Transverse colon (tissue), 4 donors: ENCODE data around the gene CPAMD8. TPM values are rescaled to one million over a fixed set of nuclear protein-coding genes. Genes with fewer than 3 reads are reported as not detected.
A peak's percentile ranks its signal among the peaks of the same experiment; 100 is the strongest.

ENCODE experiments used
- DNase-seq: peaks from one replicate; pipeline ENCODE4 v3.0.0-alpha.2; 2019
- H3K27ac ChIP-seq, 4 donors: fragments of 200-600 bp; sonication (generic); 2 replicates each; pipeline ENCODE4 v1.5.1; 2016 to 2018; ENCODE audit warnings: inconsistent platforms in 4 of 4
- H3K27me3 ChIP-seq: fragments of 200-600 bp; sonication (generic); 2 replicates; pipeline ENCODE4 v1.5.1; 2017; ENCODE audit warnings: inconsistent platforms
- H3K36me3 ChIP-seq, 4 donors: fragments of 200-600 bp; sonication (generic); 2 replicates each; pipeline ENCODE4 v1.5.1; 2017 to 2019; ENCODE audit warnings: inconsistent platforms in 4 of 4
- H3K4me1 ChIP-seq, 4 donors: fragments of 200-600 bp; sonication (generic); 2 replicates each; pipeline ENCODE4 v1.5.1; 2017 to 2020; ENCODE audit warnings: inconsistent platforms in 4 of 4
- H3K4me3 ChIP-seq, 4 donors: fragments of 200-600 bp; sonication (generic); 1 replicate in 1 of 4; 2 replicates in 3 of 4; pipeline versions ENCODE4 v1.5.1 to v1.6.1; 2017 to 2019; ENCODE audit warnings: inconsistent platforms in 4 of 4
- H3K9me3 ChIP-seq, 2 donors: fragments of 200-600 bp; sonication (generic); 2 replicates each; pipeline ENCODE4 v1.5.1; 2017 to 2019; ENCODE audit warnings: inconsistent platforms in 2 of 2
- EP300 ChIP-seq: sonication (generic); formaldehyde crosslinking; IDR thresholded peaks from one replicate; pipeline ENCODE4 v1.6.1; 2017; ENCODE audit warnings: antibody characterized with exemption, low read depth
- POLR2A ChIP-seq: fragments of 450-650 bp; IDR thresholded peaks from one replicate; pipeline ENCODE4 v1.6.1; 2016; ENCODE audit warnings: antibody characterized with exemption, mild to moderate bottlenecking, moderate library complexity
- POLR2AphosphoS5 ChIP-seq, 3 donors: sonication (generic); formaldehyde crosslinking; IDR thresholded peaks; one replicate each; pipeline ENCODE4 v1.6.1; 2016; ENCODE audit warnings: antibody characterized with exemption in 3 of 3
- WGBS, 2 donors: methylation state at CpG; one replicate each; pipeline ENCODE4 v1.1.5; 2018; ENCODE audit warnings: low coverage in 1 of 2; 5-methylcytosine and 5-hydroxymethylcytosine counted together
- in situ Hi-C, 4 donors: fragments of 200-750 bp; cut with MboI; loops; one replicate each; pipeline versions ENCODE4 v1.15.0 to v1.15.1; 2017; ENCODE audit warnings: low sequenced_read_pairs in 3 of 4, low pct_ligation_motif_present in 1 of 4, low pct_unique_long_range_greater_than_20kb in 1 of 4
- intact Hi-C: fragments of 100-400 bp; cut with DNase I; formaldehyde crosslinking; loops from one replicate; pipeline ENCODE4 v1.15.1; 2023; ENCODE audit warnings: low total_unique reads
- total RNA-seq, 4 donors: library from RNA; depleted of rRNA; stranded (reverse); fragments of >200 nt; gene quantifications; one replicate each; pipeline ENCODE4 v1.1.0, GENCODE V29; 2016
- TF ChIP-seq, protein P1 (sequence below), 5 experiments: fragments of 200-600 bp in 3 of 5; fragments of 450-650 bp in 2 of 5; sonication (generic) in 3 of 5; IDR thresholded peaks; 1 replicate in 2 of 5; 2 replicates in 3 of 5; pipeline ENCODE4 v1.5.1; 2016 to 2017; ENCODE audit warnings: antibody characterized with exemption in 5 of 5, inconsistent platforms in 3 of 5, mild to moderate bottlenecking in 2 of 5, moderate library complexity in 1 of 5

CPAMD8 gene
- total RNA-seq, 4 donors from 2014 or later, result 1.4 to 20.9 (median 7.7) TPM

- intact Hi-C loops, result no loop called here
- H3K4me3 ChIP-seq, result no peak overlapping the region
- peaks cover 1 to 3% of the 10 kb centered on the region in 2 donors for H3K9me3 ChIP-seq
- peaks cover 0 to 4% (median 1%) of the 10 kb centered on the region in 4 donors for H3K4me1 ChIP-seq
- H3K27me3 ChIP-seq, result no peaks in the 10 kb centered on the region
- in situ Hi-C loops, result no loop called here
- no peaks in the 10 kb centered on the region for H3K36me3 ChIP-seq
- no peak for DNase-seq
- peak overlapping the region; percentile 28 to 71 (median 58) for H3K27ac ChIP-seq
- WGBS, 2 donors, result 60% methylated on average over 3 to 16 of the region's 17 CpGs
- TF ChIP-seq, protein P1, sequence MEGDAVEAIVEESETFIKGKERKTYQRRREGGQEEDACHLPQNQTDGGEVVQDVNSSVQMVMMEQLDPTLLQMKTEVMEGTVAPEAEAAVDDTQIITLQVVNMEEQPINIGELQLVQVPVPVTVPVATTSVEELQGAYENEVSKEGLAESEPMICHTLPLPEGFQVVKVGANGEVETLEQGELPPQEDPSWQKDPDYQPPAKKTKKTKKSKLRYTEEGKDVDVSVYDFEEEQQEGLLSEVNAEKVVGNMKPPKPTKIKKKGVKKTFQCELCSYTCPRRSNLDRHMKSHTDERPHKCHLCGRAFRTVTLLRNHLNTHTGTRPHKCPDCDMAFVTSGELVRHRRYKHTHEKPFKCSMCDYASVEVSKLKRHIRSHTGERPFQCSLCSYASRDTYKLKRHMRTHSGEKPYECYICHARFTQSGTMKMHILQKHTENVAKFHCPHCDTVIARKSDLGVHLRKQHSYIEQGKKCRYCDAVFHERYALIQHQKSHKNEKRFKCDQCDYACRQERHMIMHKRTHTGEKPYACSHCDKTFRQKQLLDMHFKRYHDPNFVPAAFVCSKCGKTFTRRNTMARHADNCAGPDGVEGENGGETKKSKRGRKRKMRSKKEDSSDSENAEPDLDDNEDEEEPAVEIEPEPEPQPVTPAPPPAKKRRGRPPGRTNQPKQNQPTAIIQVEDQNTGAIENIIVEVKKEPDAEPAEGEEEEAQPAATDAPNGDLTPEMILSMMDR (IDR thresholded peaks at IDR 0.05), result no peak
- TF ChIP-seq EP300 (no peak), POLR2AphosphoS5 (IDR thresholded peaks at IDR 0.05) (no peak), POLR2A (no peak)
Measured at GRCh38 chr19:16887353-16888265, 139.0 kb downstream of the CPAMD8 start.

DNA sequence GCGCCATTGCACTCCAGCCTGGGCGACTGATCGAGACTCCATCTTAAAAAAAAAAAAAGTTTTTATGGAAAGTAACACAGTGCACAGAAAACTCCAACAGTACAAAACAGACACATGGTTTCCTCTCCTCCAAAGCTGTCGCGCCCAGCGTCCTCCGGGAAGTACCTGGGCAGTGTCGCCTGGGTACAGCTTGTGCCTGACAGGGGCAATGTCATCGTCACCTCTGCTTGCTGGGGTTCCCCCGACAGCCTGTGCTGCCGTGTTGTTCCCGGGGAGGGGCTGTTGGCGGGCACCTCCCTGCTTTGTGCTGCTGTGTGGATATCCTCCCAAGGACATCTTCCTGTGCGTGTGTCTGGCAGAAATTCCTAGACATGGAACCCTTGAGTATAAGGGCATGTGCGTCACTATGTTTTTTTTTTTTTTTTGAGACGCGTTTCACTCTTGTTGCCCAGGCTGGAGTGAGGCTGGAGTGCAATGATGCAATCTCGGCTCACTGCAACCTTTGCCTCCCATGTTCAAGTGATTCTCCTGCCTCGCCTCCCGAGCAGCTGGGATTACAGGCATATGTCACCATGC, 140.2 kb downstream of the CPAMD8 start:
- 54 to 55% methylated on average over 11 to 20 of the region's 20 CpGs for WGBS, 2 donors
- peak overlapping the region; percentile 49 to 63 (median 54) for H3K27ac ChIP-seq
- in situ Hi-C loops, result no loop called here

DNA sequence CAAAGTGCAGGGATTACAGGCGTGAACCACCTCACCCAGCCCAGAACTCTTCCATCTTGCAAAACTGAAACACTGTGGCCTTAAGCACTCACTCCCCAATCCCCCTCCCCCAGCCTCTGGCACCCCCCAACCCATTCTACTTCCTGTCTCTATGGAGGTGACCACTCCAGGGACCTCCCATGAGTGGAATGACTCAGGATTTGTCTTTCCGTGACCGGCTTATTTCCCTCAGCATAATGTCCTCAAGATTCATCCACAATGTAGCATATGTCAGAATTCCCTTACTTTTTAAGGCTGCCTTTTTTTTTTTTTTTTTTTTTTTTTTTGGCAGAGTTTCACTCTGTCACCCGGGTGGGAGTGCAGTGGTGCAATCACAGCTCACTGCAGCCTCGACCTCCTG, 141.4 kb downstream of the CPAMD8 start:
- peaks cover 0 to 4% (median 1%) of the 10 kb centered on the region in 4 donors for H3K4me1 ChIP-seq
- TF ChIP-seq POLR2A (no peak), POLR2AphosphoS5 (IDR thresholded peaks at IDR 0.05) (no peak), EP300 (no peak)
- TF ChIP-seq, protein P1 (IDR thresholded peaks at IDR 0.05), result no peak
- in situ Hi-C loops, result no loop called here
- no peaks in the 10 kb centered on the region for H3K27me3 ChIP-seq
- H3K27ac ChIP-seq, result no peak overlapping the region
- no peak for DNase-seq
- WGBS, 2 donors, result 38 to 59% methylated on average over 2 to 5 of the region's 5 CpGs
- H3K36me3 ChIP-seq, result peaks cover 0 to 2% (median 0%) of the 10 kb centered on the region in 4 donors
- H3K9me3 ChIP-seq, result peaks cover 13 to 18% of the 10 kb centered on the region in 2 donors
- intact Hi-C loops, result no loop called here
- no peak overlapping the region for H3K4me3 ChIP-seq

More for the DNA sequence above, 140.2 kb downstream of the CPAMD8 start:
- DNase-seq, result peak; percentile 39
- Histone ChIP-seq H3K9me3 (peaks cover 8 to 13% of the 10 kb centered on the region in 2 donors), H3K27me3 (no peaks in the 10 kb centered on the region), H3K36me3 (no peaks in the 10 kb centered on the region), H3K4me1 (peaks cover 0 to 4% (median 1%) of the 10 kb centered on the region in 4 donors), H3K4me3 (no peak overlapping the region)
- intact Hi-C loops, result no loop called here
- TF ChIP-seq POLR2A (no peak), POLR2AphosphoS5 (IDR thresholded peaks at IDR 0.05) (peak in 2 of 3 donors; percentile 25 to 48), EP300 (peak; percentile 57)

- Histone ChIP-seq H3K27ac (no peak overlapping the region), H3K36me3 (peaks cover 0 to 17% (median 4%) of the 10 kb centered on the region in 4 donors), H3K9me3 (peaks cover 13 to 18% of the 10 kb centered on the region in 2 donors), H3K4me3 (no peak overlapping the region), H3K4me1 (no peaks in the 10 kb centered on the region), H3K27me3 (no peaks in the 10 kb centered on the region)
- TF ChIP-seq, protein P1 (IDR thresholded peaks at IDR 0.05), result no peak
- TF ChIP-seq EP300, result no peak
- no peak for TF ChIP-seq POLR2AphosphoS5 (IDR thresholded peaks at IDR 0.05)
- no peak for TF ChIP-seq POLR2A
- in situ Hi-C loops, result no loop called here
- 60% methylated on average over 3 of the region's 3 CpGs; no CpG with 5 or more reads in 1 of the 2 donors for WGBS, 2 donors
- intact Hi-C loops, result no loop called here
- DNase-seq, result no peak
Measured at GRCh38 chr19:16883522-16883921, 143.1 kb downstream of the CPAMD8 start.
